HEK293T (cell line): ENCODE data around the gene CLCA1.

Experiments
- ELF4 ChIP-seq: fragments of 450-650 bp; IDR thresholded peaks from 2 replicates; pipeline ENCODE4 v1.6.1; 2017; ENCODE audit warnings: antibody characterized with exemption
- FOXA1 ChIP-seq: fragments of 450-650 bp; IDR thresholded peaks from 2 replicates; pipeline ENCODE4 v1.6.1; 2016; ENCODE audit warnings: mild to moderate bottlenecking
- FOXM1 ChIP-seq: fragments of 450-650 bp; IDR thresholded peaks from 2 replicates; pipeline ENCODE4 v1.6.1; 2017; ENCODE audit warnings: mild to moderate bottlenecking, borderline replicate concordance
- HDGF ChIP-seq: fragments of 450-650 bp; IDR thresholded peaks from 2 replicates; pipeline ENCODE4 v1.6.1; 2017; ENCODE audit warnings: antibody characterized with exemption, borderline replicate concordance
- SP1 ChIP-seq: fragments of 450-650 bp; IDR thresholded peaks from 2 replicates; pipeline ENCODE4 v1.6.1; 2017

- TF ChIP-seq FOXM1 (no peak), SP1 (no peak), FOXA1 (no peak), ELF4 (no peak), HDGF (no peak)
Measured at GRCh38 chr1:86527306-86527705, 58.6 kb downstream of the CLCA1 start.
